ENCODE data around the gene TDRD10.

The TDRD10 gene

DNA sequence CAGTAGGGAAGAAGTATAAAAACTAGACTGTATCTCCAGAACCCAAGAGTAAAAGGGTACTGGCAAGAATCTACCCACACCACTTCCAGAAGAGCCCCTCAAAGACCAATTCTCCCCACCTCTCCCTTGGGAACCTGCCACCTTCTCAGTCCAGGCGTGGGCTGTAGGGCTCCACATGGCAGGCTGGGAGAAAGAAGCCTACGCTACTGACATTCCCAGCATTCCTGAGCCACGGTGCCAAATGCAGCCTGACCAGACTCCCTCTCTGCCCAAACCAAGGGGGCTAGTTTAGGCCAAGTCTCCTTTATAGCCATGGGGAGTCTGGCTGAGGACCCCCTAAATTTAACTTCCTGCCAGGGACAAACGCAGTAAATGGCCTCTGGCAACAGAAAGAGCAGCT, 54.4 kb downstream of the TDRD10 start:
- no peak for DNase-seq

- DNase-seq: no peak
Observed at GRCh38 chr1:154557248-154557938, 55.4 kb downstream of the TDRD10 start.

DNA sequence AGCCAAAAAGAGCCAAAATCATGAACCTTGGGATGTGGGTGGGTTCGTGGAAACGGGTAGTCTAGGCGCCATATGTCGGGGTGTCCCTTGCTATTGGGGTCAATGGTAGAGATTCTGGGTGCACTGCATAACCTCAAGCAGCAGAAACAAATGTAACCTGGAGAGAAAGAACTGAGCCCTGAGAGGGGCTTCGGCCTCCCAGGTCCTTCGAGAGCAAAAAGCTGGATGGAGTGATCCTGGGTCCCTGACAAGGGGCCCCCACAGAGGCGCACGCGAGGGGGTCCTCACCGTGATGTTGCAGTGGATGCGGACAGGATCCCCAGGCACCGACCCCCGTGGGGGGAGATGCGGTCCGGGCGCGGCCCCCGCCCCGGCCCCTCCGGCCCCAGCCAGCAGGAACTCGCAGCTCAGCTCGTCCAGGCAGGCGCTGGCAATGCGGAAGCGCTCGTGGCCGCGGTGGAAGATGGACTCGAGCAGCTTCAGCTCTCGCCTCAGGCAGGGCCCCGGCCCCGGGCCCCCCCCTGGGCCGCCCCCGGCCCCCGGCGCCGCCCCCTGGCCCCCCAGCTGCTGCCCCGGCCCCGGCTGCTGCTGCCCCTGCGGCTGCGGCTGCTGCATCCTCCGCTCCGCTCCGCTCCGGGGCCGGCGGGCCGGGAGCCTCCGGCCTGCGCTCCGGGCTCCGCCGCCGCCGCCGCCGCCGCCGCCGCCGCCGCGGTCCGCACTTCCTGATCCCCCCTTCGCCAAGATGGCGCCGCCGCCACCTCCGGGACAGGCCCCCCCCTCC, 56.1 kb downstream of the TDRD10 start, which contains the start of gene UBE2Q1:
TSS of gene UBE2Q1 (minus strand) at position 724 of the 781 bp plus-strand sequence. CDS start at position 615, 109 bp downstream.
- peak; percentile 56 for DNase-seq

- peak; percentile 98 for DNase-seq
Observed at GRCh38 chr1:154558720-154559465, 56.9 kb downstream of the TDRD10 start.

GRCh38 chr1:154559466-154560044, 57.5 kb downstream of the TDRD10 start:
- peak; percentile 86 for DNase-seq

- DNase-seq: no peak
Observed at GRCh38 chr1:154565876-154566275, 63.9 kb downstream of the TDRD10 start.

DNA sequence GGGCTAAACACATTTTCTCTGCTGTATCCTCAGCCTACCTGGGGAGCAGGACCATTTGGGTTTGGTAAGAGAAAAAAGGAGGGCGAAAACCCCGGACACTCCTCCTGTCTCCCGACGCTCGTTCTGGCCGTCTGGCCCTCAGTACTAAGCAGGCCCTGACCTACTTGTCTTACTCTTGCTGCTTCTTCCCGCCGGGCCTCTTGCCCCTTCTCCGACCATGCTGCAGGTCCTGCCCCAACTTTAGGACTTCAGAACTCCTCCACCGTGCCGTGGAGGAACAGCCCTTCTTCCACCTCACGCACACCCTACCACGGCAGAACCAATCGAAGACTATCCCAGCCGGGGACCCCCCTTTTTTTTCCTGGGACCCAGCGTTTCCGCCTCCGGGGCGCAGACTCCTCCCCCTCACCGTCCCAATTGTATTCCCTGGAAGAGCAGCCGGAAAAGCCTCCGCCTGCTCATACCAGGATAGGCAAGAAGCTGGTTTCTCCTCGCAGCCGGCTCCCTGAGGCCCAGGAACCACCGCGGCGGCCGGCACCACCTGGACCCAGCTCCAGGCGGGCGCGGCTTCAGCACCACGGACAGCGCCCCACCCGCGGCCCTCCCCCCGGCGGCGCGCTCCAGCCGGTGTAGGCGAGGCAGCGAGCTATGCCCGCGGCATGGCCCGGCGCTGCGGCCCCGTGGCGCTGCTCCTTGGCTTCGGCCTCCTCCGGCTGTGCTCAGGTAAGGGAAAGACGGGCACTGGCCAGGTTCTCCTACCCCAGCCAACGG, 65.6 kb downstream of the TDRD10 start, which contains the start of gene CHRNB2:
TSS of gene CHRNB2 (plus strand) at position 393 of the 771 bp plus-strand sequence. CDS start at position 660, 267 bp downstream.
- peak; percentile 40 for DNase-seq

GRCh38 chr1:154568157-154568815, 66.3 kb downstream of the TDRD10 start:
- DNase-seq: no peak

DNA sequence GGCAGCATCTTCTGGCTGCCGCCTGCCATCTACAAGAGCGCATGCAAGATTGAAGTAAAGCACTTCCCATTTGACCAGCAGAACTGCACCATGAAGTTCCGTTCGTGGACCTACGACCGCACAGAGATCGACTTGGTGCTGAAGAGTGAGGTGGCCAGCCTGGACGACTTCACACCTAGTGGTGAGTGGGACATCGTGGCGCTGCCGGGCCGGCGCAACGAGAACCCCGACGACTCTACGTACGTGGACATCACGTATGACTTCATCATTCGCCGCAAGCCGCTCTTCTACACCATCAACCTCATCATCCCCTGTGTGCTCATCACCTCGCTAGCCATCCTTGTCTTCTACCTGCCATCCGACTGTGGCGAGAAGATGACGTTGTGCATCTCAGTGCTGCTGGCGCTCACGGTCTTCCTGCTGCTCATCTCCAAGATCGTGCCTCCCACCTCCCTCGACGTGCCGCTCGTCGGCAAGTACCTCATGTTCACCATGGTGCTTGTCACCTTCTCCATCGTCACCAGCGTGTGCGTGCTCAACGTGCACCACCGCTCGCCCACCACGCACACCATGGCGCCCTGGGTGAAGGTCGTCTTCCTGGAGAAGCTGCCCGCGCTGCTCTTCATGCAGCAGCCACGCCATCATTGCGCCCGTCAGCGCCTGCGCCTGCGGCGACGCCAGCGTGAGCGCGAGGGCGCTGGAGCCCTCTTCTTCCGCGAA, 69.4 kb downstream of the TDRD10 start:
- no peak for DNase-seq

- DNase-seq: no peak
Observed at GRCh38 chr1:154571964-154572288, 69.9 kb downstream of the TDRD10 start.

DNA sequence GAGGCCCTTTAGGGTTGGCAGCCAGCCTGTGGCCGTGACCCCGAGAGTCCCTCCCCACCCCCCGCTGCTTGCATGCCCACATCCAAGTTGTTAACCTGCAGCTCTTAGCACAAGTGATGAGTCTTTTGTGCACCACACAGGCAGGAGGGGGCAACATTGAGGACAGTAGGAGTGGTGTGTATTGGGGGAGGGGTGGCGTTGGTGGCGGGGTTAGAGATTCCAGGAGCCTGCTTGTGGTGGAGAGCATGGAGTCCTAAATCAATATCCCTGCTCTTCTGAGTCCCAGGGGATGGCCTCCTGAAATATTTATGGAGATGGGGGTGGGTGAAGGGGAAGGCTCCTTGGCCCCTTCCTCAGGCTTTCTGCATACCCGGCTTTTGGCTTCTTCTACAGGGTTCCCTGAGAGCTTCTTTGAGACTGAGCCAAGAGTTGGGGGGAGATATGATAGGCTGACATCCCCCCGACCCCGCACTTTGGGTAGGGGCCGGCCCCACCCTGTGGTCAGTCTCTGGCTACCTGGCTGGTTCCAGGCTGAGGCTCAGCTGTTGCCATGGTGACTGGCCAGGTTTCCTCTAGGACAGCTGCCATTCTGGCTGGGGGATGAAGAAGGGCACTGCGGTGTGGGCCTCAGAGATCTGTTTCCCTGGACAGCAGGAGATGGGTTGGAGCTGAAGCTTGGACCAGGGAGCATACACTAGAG, 70.6 kb downstream of the TDRD10 start:
- no peak for DNase-seq

DNA sequence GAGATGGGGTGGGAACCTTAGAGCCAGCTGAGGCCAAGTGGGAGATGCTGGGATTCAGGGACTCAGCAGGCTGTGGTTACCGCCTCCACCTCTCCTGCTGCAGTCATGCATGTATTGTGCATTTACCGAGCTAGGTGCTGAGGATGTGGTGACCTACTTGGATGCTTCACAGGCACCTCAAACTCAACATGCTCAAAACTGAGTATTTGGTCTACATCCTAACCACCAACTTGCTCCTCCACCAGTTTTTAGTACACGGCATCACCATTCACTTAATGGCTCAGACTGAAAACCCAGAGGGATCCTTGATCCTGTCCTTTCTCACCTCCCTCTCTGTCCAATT, 71.1 kb downstream of the TDRD10 start:
- DNase-seq: no peak

DNA sequence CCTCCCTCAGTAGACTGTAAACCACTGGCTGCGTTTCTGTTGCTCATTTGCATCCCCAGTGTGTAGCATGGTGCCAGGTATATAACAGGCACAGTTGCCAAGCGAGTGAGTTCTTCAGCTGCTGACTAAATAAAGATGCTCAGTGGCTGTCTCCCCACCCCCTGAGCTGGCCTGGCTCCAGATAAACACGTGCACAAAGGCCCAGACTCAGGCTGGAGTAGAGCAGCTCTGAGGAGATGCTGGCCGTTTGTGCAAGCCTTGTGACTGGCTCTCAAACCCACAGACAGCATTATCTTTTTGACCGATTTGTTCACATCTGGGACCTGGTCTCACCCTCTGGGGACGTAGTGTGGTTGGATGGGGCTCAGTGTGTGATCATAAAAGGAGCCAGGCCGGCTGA, 72.7 kb downstream of the TDRD10 start:
- DNase-seq: no peak

GRCh38 chr1:154575147-154575927, 73.3 kb downstream of the TDRD10 start:
- DNase-seq: no peak

DNA sequence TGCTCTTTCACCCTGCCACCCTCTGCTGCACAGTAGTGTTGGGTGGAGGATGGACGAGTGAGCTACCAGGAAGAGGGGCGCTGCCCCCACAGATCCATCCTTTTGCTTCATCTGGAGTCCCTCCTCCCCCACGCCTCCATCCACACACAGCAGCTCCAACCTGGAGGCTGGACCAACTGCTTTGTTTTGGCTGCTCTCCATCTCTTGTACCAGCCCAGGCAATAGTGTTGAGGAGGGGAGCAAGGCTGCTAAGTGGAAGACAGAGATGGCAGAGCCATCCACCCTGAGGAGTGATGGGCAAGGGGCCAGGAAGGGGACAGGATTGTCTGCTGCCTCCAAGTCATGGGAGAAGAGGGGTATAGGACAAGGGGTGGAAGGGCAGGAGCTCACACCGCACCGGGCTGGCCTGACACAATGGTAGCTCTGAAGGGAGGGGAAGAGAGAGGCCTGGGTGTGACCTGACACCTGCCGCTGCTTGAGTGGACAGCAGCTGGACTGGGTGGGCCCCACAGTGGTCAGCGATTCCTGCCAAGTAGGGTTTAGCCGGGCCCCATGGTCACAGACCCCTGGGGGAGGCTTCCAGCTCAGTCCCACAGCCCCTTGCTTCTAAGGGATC, 74.0 kb downstream of the TDRD10 start:
- no peak for DNase-seq

DNA sequence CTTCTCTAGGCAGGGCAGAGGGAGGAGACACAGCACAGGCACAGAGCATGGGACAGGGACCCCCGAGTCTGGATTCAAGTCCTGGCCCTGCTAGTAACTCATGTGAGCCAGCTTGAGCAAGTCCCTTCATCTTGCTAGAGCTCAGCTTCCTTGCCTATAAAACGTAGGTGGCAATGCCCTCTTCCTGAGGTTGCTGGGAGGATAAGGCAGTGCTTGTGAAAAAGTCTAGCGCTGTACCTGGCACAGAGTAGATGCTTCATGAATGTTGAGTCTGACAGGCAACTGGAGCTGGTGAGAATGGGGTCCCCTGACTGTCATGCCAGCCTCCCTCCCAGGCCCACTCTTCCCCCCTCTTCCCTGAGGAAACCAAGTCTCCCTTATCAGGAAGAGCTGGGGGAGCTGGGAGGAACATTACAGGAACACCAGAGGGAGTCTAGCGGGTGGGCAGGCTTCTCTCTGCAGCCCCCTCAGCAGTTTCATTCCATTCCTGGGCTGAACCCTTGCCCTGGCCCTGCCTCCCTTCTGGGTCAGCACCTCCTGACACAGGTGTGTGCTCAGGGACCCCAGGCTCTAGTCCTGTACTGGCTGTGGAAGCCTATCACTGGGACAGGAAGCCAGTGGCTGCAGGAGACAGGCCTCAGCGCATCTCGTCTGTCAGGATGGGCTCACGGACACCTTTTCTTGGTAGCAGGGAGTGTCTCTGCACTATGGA, 75.5 kb downstream of the TDRD10 start:
- DNase-seq: no peak

- DNase-seq: no peak
Observed at GRCh38 chr1:154578058-154578418, 76.0 kb downstream of the TDRD10 start.

GRCh38 chr1:154579374-154579773, 77.4 kb downstream of the TDRD10 start:
- DNase-seq: no peak

DNA sequence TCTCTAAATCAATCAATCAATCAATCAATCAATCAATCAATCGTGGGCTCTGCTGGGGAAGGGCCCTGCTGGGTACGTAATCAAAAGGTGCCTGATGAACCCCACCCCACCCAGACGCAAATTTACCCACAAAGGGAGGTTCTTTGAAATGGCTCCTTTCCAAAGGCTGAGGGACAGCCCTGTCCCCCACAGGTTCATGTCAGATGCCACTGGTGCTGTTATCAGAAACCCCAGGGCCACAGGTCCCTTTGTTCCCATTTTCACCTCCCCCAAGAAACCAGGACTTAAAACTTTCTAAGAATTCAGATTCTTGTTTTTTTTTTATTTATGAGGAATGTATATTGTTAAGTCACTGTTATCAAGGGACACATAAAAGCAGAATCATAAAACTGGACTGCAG, 79.7 kb downstream of the TDRD10 start:
- DNase-seq: no peak

All from inflammatory macrophage treated with lipopolysaccharide for 4 hours (primary cell).